OCI-LY3 (cell line): Measurements from ENCODE around the gene KLRD1.
"Not testable (repeated sequence)": the region's sequence is repeated elsewhere in the genome, so short reads cannot be mapped to it uniquely, and the experiment has no call there.

ENCODE experiments used
- EZH2phosphoT487 ChIP-seq: fragments of 200-600 bp; shearing (Covaris generic); IDR thresholded peaks from 2 replicates; pipeline ENCODE4 v1.6.1; 2018; ENCODE audit warnings: antibody characterized with exemption, mixed run types, low read depth
- TF ChIP-seq, protein P1 (sequence below): fragments of 200-600, 300-600 bp; sonication (generic); IDR thresholded peaks from 2 replicates; pipeline ENCODE4 v1.5.1; 2014; ENCODE audit warnings: antibody characterized with exemption, low read length, low read depth

DNA sequence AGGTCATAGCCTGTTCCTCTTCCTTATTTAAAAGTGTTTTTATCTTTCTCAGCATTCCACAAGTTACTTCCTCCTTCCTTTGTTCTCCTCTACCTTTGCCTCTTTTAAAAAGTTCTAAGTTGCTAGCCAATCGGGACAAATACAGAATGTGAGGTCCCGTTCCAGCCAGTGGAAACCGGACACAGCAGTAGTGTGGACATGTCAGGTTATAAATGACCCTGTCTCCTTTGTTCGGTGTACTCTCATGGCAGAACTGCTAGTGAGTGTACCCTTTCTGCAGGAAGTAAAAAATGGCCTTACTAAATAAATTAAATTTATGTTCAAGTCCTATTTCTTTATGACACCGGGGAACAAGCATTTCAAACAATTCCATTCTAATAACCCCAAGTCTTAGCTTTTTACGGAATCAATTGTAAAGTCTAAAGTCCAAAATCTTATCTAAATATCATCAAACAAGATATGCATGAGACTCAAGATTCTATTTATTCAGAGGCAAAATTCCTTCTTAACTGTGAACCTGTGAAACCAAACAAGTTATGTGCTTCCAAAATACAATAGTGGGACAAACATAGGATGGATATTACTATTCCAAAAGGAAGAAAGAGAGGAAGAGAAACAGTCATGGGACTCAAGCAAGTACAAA lies 64.3 kb downstream of the KLRD1 start:
- TF ChIP-seq, protein P1, sequence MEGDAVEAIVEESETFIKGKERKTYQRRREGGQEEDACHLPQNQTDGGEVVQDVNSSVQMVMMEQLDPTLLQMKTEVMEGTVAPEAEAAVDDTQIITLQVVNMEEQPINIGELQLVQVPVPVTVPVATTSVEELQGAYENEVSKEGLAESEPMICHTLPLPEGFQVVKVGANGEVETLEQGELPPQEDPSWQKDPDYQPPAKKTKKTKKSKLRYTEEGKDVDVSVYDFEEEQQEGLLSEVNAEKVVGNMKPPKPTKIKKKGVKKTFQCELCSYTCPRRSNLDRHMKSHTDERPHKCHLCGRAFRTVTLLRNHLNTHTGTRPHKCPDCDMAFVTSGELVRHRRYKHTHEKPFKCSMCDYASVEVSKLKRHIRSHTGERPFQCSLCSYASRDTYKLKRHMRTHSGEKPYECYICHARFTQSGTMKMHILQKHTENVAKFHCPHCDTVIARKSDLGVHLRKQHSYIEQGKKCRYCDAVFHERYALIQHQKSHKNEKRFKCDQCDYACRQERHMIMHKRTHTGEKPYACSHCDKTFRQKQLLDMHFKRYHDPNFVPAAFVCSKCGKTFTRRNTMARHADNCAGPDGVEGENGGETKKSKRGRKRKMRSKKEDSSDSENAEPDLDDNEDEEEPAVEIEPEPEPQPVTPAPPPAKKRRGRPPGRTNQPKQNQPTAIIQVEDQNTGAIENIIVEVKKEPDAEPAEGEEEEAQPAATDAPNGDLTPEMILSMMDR = not testable (repeated sequence)
- TF ChIP-seq EZH2phosphoT487 = not testable (repeated sequence)
